GM23338 (cell line): ENCODE results near the gene ZNF579. TPM values are rescaled to one million over a fixed set of nuclear protein-coding genes. Genes with fewer than 3 reads are reported as not detected.

Experiments
- ATAC-seq: fragments of 200-7000 bp; cut with Tn5 transposase; 3 replicates; pipeline ENCODE4 v1.9.1; 2020
- DNase-seq: peaks from one replicate; pipeline ENCODE4 v3.0.0-alpha.2; 2015; ENCODE audit warnings: low spot score
- H2AFZ ChIP-seq: fragments of 200-600 bp; sonication (generic); 2 replicates; pipeline ENCODE4 v1.8.0; 2016; ENCODE audit warnings: antibody characterized with exemption, mild to moderate bottlenecking, moderate library complexity
- H3F3A ChIP-seq: fragments of 200-600 bp; sonication (generic); replicated peaks from 2 replicates; pipeline ENCODE4 v1.8.0; 2017; ENCODE audit warnings: antibody characterized with exemption, mixed run types, low read depth
- H3K27ac ChIP-seq: fragments of 200-600 bp; sonication (generic); 2 replicates; pipeline ENCODE4 v1.6.1; 2016; ENCODE audit warnings: low read depth
- H3K27me3 ChIP-seq: fragments of 200-600 bp; sonication (generic); 2 replicates; pipeline ENCODE4 v1.8.0; 2016; ENCODE audit warnings: mild to moderate bottlenecking, mixed run types, moderate library complexity; ENCODE audit not compliant: insufficient read depth
- H3K36me3 ChIP-seq: fragments of 200-600 bp; sonication (generic); 2 replicates; pipeline ENCODE4 v1.8.0; 2016; ENCODE audit warnings: mild to moderate bottlenecking; ENCODE audit not compliant: insufficient read depth
- H3K4me1 ChIP-seq: fragments of 200-600 bp; sonication (generic); 2 replicates; pipeline ENCODE4 v1.8.0; 2016; ENCODE audit warnings: mild to moderate bottlenecking, moderate library complexity; ENCODE audit not compliant: insufficient read depth
- H3K4me2 ChIP-seq: fragments of 200-600 bp; sonication (generic); 2 replicates; pipeline ENCODE4 v1.7.1; 2017; ENCODE audit warnings: mixed run types
- H3K4me3 ChIP-seq: fragments of 200-600 bp; sonication (generic); 2 replicates; pipeline ENCODE4 v1.6.1; 2016; ENCODE audit warnings: mixed run types
- H3K79me2 ChIP-seq: fragments of 200-600 bp; sonication (generic); replicated peaks from 2 replicates; pipeline ENCODE4 v1.8.0; 2017; ENCODE audit warnings: mild to moderate bottlenecking; ENCODE audit not compliant: insufficient read depth
- H3K9me2 ChIP-seq: fragments of 200-600 bp; sonication (generic); 2 replicates; pipeline ENCODE4 v1.8.0; 2017; ENCODE audit not compliant: insufficient read depth
- H4K20me1 ChIP-seq: fragments of 200-600 bp; sonication (generic); replicated peaks from 2 replicates; pipeline ENCODE4 v1.8.0; 2017; ENCODE audit warnings: mild to moderate bottlenecking; ENCODE audit not compliant: insufficient read depth
- H3K27ac Mint-ChIP-seq: 2 replicates; pipeline ENCODE4 v1.8.0; 2020; ENCODE audit warnings: inconsistent platforms, mild to moderate bottlenecking, moderate library complexity, mixed read lengths
- H3K27me3 Mint-ChIP-seq: 3 replicates; pipeline ENCODE4 v1.8.0; 2022; ENCODE audit warnings: low read depth, mild to moderate bottlenecking, moderate library complexity, mixed read lengths, inconsistent platforms; ENCODE audit not compliant: insufficient read depth, poor library complexity
- H3K36me3 Mint-ChIP-seq: 3 replicates; pipeline ENCODE4 v1.8.0; 2021; ENCODE audit warnings: low read depth, mild to moderate bottlenecking, inconsistent platforms, moderate library complexity, mixed read lengths
- H3K4me1 Mint-ChIP-seq: 3 replicates; pipeline ENCODE4 v1.8.0; 2020; ENCODE audit warnings: mild to moderate bottlenecking, inconsistent platforms, mixed read lengths
- H3K4me3 Mint-ChIP-seq: 3 replicates; pipeline ENCODE4 v1.8.0; 2021; ENCODE audit warnings: moderate library complexity, mild to moderate bottlenecking, inconsistent platforms, mixed read lengths
- H3K9me3 Mint-ChIP-seq: 3 replicates; pipeline ENCODE4 v1.8.0; 2020; ENCODE audit warnings: moderate library complexity, mild to moderate bottlenecking, inconsistent platforms, mixed read lengths
- CREB1 ChIP-seq: fragments of 250-450 bp; sonication (Bioruptor Pico); IDR thresholded peaks from 2 replicates; pipeline ENCODE4 v1.5.0; 2020; ENCODE audit warnings: low read depth, mild to moderate bottlenecking, moderate library complexity
- EZH2 ChIP-seq: fragments of 200-600 bp; sonication (generic); IDR thresholded peaks from one replicate; pipeline ENCODE4 v1.8.0; 2017; ENCODE audit warnings: antibody characterized with exemption, mild to moderate bottlenecking, low read depth; ENCODE audit not compliant: unreplicated experiment
- EZH2phosphoT487 ChIP-seq: fragments of 200-600 bp; sonication (generic); IDR thresholded peaks from one replicate; pipeline ENCODE4 v1.8.1; 2018; ENCODE audit warnings: antibody characterized with exemption; ENCODE audit not compliant: unreplicated experiment
- JUNB ChIP-seq: IDR thresholded peaks from one replicate; pipeline ENCODE4 v1.6.1; 2016; ENCODE audit warnings: antibody characterized with exemption; ENCODE audit not compliant: unreplicated experiment
- NANOG ChIP-seq: IDR thresholded peaks from 2 replicates; pipeline ENCODE4 v1.6.1; 2016; ENCODE audit warnings: antibody characterized with exemption, borderline replicate concordance
- POLR2AphosphoS5 ChIP-seq: IDR thresholded peaks from 2 replicates; pipeline ENCODE4 v1.6.1; 2016; ENCODE audit warnings: antibody characterized with exemption, low read depth
- STAT1 ChIP-seq: IDR thresholded peaks from one replicate; pipeline ENCODE4 v1.6.1; 2016; ENCODE audit warnings: antibody characterized with exemption; ENCODE audit not compliant: unreplicated experiment
- ZNF114 ChIP-seq: fragments of 250-450 bp; sonication (Bioruptor Pico); IDR thresholded peaks from 2 replicates; pipeline ENCODE4 v1.5.0; 2020; ENCODE audit warnings: mild to moderate bottlenecking, moderate library complexity
- ZNF331 ChIP-seq: fragments of 250-450 bp; sonication (Bioruptor Pico); IDR thresholded peaks from 2 replicates; pipeline ENCODE4 v1.5.0; 2020; ENCODE audit warnings: low read depth, mild to moderate bottlenecking, moderate library complexity
- polyA plus RNA-seq: library from polyadenylated mRNA; unstranded; fragments of >200 nt; fragmentation: Nextera tagmentation; extraction: Ambion mirVana; gene quantifications from 2 replicates; pipeline ENCODE4 v1.2.1, GENCODE V29; 2016
- total RNA-seq: library from RNA; depleted of rRNA; stranded (reverse); fragments of >200 nt; shearing (Covaris generic); gene quantifications from 2 replicates; pipeline ENCODE4 v1.2.3, GENCODE V29; 2014
- TF ChIP-seq, protein P1 (sequence below): IDR thresholded peaks from one replicate; pipeline ENCODE4 v1.6.1; 2018; ENCODE audit warnings: antibody characterized with exemption; ENCODE audit not compliant: unreplicated experiment
- TF ChIP-seq, protein P2 (sequence below), 2 experiments: fragments of 200-600 bp in 1 of 2; sonication (generic) in 1 of 2; conservative IDR thresholded peaks; 2 replicates each; pipeline versions ENCODE4 v1.5.1 to v1.6.1; 2016 to 2017; ENCODE audit warnings: antibody characterized with exemption in 2 of 2, low read depth in 2 of 2, mild to moderate bottlenecking in 2 of 2, moderate library complexity in 1 of 2
- TF ChIP-seq, protein P3 (sequence below): IDR thresholded peaks from 2 replicates; pipeline ENCODE4 v1.6.1; 2016; ENCODE audit warnings: antibody characterized with exemption
- TF ChIP-seq, protein P4 (sequence below): fragments of 250-450 bp; sonication (Bioruptor Pico); IDR thresholded peaks from 2 replicates; pipeline ENCODE4 v1.5.0; 2020; ENCODE audit warnings: mild to moderate bottlenecking, moderate library complexity

ZNF579 gene
- total and polyA plus RNA-seq, 2 experiments from 2014 or later = 7.3 to 12.2 TPM

DNA sequence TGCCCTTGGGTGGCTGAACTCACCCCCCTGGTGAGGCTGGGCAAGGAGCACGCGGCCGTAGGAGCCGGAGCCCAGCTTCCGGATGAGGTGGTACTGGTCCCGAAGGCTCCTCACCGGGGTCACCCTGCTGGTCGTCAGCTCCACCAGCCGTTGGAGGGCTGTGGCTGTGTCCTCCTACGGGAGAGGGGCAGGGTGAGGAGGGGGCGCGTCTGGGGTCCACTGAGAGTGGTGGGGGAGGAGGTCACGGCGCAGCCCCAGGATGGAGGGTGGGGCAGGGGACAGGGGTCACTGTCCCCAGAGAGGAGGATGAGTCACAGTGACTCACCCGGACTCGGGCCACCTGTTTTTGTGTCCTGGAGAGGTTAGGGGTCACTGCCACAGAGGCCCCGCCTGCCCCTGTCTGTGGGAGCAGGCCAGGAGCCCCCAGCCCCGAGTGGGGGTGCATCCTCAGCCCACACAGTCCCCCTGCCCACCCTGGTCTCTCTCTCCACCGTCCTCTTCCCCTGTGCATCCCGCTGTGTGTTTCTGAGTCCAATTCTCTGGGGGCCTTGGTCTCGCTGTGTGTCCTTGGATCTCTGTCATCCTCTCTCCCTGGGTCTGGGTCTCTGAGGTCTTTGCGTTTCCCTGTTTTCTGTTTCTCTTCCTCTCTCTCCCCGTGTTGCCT lies 35.7 kb downstream of the ZNF579 start:
- no peak overlapping the region for H3K4me3 Mint-ChIP-seq
- no peaks in the 10 kb centered on the region; the same call in 2 of the 3 replicates for H3K36me3 Mint-ChIP-seq
- no peaks in the 10 kb centered on the region for H3K27me3 ChIP-seq
- peaks cover 13% of the 10 kb centered on the region for H3K27me3 Mint-ChIP-seq
- H3K4me2 ChIP-seq = no peak overlapping the region
- peaks cover 5% of the 10 kb centered on the region; the same call in 1 of the 2 replicates for H3K9me2 ChIP-seq
- no peak for ATAC-seq
- peaks cover 25% of the 10 kb centered on the region for H3K4me1 Mint-ChIP-seq
- no peaks in the 10 kb centered on the region for H3K79me2 ChIP-seq
- H2AFZ ChIP-seq = peak overlapping the region; percentile 43; the same call in 1 of the 2 replicates
- H3K36me3 ChIP-seq = no peaks in the 10 kb centered on the region
- H3F3A ChIP-seq = no peaks in the 10 kb centered on the region
- no peak for DNase-seq
- TF ChIP-seq ZNF331 (CRISPR knock-in tag) (no peak), NANOG (no peak), JUNB (no peak), EZH2 (no peak), EZH2phosphoT487 (no peak), POLR2AphosphoS5 (no peak), CREB1 (CRISPR knock-in tag) (no peak), STAT1 (no peak), ZNF114 (CRISPR knock-in tag) (no peak)
- TF ChIP-seq, protein P1, sequence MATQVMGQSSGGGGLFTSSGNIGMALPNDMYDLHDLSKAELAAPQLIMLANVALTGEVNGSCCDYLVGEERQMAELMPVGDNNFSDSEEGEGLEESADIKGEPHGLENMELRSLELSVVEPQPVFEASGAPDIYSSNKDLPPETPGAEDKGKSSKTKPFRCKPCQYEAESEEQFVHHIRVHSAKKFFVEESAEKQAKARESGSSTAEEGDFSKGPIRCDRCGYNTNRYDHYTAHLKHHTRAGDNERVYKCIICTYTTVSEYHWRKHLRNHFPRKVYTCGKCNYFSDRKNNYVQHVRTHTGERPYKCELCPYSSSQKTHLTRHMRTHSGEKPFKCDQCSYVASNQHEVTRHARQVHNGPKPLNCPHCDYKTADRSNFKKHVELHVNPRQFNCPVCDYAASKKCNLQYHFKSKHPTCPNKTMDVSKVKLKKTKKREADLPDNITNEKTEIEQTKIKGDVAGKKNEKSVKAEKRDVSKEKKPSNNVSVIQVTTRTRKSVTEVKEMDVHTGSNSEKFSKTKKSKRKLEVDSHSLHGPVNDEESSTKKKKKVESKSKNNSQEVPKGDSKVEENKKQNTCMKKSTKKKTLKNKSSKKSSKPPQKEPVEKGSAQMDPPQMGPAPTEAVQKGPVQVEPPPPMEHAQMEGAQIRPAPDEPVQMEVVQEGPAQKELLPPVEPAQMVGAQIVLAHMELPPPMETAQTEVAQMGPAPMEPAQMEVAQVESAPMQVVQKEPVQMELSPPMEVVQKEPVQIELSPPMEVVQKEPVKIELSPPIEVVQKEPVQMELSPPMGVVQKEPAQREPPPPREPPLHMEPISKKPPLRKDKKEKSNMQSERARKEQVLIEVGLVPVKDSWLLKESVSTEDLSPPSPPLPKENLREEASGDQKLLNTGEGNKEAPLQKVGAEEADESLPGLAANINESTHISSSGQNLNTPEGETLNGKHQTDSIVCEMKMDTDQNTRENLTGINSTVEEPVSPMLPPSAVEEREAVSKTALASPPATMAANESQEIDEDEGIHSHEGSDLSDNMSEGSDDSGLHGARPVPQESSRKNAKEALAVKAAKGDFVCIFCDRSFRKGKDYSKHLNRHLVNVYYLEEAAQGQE = no peak
- TF ChIP-seq, protein P2, sequence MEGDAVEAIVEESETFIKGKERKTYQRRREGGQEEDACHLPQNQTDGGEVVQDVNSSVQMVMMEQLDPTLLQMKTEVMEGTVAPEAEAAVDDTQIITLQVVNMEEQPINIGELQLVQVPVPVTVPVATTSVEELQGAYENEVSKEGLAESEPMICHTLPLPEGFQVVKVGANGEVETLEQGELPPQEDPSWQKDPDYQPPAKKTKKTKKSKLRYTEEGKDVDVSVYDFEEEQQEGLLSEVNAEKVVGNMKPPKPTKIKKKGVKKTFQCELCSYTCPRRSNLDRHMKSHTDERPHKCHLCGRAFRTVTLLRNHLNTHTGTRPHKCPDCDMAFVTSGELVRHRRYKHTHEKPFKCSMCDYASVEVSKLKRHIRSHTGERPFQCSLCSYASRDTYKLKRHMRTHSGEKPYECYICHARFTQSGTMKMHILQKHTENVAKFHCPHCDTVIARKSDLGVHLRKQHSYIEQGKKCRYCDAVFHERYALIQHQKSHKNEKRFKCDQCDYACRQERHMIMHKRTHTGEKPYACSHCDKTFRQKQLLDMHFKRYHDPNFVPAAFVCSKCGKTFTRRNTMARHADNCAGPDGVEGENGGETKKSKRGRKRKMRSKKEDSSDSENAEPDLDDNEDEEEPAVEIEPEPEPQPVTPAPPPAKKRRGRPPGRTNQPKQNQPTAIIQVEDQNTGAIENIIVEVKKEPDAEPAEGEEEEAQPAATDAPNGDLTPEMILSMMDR (conservative IDR thresholded peaks at IDR 0.05; ENCODE audit: low read depth in 2 of 2) = no peak
- TF ChIP-seq, protein P3, sequence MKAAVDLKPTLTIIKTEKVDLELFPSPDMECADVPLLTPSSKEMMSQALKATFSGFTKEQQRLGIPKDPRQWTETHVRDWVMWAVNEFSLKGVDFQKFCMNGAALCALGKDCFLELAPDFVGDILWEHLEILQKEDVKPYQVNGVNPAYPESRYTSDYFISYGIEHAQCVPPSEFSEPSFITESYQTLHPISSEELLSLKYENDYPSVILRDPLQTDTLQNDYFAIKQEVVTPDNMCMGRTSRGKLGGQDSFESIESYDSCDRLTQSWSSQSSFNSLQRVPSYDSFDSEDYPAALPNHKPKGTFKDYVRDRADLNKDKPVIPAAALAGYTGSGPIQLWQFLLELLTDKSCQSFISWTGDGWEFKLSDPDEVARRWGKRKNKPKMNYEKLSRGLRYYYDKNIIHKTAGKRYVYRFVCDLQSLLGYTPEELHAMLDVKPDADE = no peak
- TF ChIP-seq, protein P4, sequence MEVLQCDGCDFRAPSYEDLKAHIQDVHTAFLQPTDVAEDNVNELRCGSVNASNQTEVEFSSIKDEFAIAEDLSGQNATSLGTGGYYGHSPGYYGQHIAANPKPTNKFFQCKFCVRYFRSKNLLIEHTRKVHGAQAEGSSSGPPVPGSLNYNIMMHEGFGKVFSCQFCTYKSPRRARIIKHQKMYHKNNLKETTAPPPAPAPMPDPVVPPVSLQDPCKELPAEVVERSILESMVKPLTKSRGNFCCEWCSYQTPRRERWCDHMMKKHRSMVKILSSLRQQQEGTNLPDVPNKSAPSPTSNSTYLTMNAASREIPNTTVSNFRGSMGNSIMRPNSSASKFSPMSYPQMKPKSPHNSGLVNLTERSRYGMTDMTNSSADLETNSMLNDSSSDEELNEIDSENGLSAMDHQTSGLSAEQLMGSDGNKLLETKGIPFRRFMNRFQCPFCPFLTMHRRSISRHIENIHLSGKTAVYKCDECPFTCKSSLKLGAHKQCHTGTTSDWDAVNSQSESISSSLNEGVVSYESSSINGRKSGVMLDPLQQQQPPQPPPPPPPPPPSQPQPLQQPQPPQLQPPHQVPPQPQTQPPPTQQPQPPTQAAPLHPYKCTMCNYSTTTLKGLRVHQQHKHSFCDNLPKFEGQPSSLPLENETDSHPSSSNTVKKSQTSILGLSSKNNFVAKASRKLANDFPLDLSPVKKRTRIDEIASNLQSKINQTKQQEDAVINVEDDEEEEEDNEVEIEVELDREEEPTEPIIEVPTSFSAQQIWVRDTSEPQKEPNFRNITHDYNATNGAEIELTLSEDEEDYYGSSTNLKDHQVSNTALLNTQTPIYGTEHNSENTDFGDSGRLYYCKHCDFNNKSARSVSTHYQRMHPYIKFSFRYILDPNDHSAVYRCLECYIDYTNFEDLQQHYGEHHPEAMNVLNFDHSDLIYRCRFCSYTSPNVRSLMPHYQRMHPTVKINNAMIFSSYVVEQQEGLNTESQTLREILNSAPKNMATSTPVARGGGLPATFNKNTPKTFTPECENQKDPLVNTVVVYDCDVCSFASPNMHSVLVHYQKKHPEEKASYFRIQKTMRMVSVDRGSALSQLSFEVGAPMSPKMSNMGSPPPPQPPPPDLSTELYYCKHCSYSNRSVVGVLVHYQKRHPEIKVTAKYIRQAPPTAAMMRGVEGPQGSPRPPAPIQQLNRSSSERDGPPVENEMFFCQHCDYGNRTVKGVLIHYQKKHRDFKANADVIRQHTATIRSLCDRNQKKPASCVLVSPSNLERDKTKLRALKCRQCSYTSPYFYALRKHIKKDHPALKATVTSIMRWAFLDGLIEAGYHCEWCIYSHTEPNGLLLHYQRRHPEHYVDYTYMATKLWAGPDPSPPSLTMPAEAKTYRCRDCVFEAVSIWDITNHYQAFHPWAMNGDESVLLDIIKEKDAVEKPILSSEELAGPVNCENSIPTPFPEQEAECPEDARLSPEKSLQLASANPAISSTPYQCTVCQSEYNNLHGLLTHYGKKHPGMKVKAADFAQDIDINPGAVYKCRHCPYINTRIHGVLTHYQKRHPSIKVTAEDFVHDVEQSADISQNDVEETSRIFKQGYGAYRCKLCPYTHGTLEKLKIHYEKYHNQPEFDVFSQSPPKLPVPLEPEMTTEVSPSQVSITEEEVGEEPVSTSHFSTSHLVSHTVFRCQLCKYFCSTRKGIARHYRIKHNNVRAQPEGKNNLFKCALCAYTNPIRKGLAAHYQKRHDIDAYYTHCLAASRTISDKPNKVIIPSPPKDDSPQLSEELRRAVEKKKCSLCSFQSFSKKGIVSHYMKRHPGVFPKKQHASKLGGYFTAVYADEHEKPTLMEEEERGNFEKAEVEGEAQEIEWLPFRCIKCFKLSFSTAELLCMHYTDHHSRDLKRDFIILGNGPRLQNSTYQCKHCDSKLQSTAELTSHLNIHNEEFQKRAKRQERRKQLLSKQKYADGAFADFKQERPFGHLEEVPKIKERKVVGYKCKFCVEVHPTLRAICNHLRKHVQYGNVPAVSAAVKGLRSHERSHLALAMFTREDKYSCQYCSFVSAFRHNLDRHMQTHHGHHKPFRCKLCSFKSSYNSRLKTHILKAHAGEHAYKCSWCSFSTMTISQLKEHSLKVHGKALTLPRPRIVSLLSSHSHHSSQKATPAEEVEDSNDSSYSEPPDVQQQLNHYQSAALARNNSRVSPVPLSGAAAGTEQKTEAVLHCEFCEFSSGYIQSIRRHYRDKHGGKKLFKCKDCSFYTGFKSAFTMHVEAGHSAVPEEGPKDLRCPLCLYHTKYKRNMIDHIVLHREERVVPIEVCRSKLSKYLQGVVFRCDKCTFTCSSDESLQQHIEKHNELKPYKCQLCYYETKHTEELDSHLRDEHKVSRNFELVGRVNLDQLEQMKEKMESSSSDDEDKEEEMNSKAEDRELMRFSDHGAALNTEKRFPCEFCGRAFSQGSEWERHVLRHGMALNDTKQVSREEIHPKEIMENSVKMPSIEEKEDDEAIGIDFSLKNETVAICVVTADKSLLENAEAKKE (CRISPR knock-in tag) = no peak
- no peaks in the 10 kb centered on the region for H3K4me1 ChIP-seq
- no peak overlapping the region for H3K27ac ChIP-seq
- no peak overlapping the region for H3K4me3 ChIP-seq
- no peaks in the 10 kb centered on the region for H4K20me1 ChIP-seq
- peaks cover 6% of the 10 kb centered on the region for H3K9me3 Mint-ChIP-seq
- no peak overlapping the region for H3K27ac Mint-ChIP-seq
